Measurements from ENCODE around the gene CTBP2. TPM values are rescaled to one million over a fixed set of nuclear protein-coding genes. Genes with fewer than 3 reads are reported as not detected.

The CTBP2 gene
- total RNA-seq, 1 experiment from 2014 or later = 191 TPM

DNA sequence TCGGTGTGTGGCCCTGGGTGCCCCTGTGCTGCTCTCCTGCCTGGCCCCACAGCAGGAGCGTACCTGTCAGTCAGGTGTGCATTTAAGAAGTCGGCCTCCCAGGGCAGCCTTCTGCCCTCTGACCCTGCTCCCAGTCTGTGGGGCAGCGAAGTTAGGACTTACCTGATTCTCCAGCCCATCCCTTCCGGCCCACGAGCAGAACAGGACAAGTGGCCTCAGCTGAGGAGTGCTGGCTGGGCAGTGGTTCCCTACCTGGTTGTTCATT, 24.7 kb downstream of the CTBP2 start:
- peaks cover 95% of the 10 kb centered on the region for H3K4me1 Mint-ChIP-seq
- TF ChIP-seq TEAD1 (CRISPR knock-in tag; IDR thresholded peaks at IDR 0.05) = no peak
- TF ChIP-seq ZNF396 (CRISPR knock-in tag; IDR thresholded peaks at IDR 0.05; ENCODE audit: borderline replicate concordance) = no peak
- no peak for TF ChIP-seq CREM (CRISPR knock-in tag; IDR thresholded peaks at IDR 0.05)
- TF ChIP-seq, protein P1, sequence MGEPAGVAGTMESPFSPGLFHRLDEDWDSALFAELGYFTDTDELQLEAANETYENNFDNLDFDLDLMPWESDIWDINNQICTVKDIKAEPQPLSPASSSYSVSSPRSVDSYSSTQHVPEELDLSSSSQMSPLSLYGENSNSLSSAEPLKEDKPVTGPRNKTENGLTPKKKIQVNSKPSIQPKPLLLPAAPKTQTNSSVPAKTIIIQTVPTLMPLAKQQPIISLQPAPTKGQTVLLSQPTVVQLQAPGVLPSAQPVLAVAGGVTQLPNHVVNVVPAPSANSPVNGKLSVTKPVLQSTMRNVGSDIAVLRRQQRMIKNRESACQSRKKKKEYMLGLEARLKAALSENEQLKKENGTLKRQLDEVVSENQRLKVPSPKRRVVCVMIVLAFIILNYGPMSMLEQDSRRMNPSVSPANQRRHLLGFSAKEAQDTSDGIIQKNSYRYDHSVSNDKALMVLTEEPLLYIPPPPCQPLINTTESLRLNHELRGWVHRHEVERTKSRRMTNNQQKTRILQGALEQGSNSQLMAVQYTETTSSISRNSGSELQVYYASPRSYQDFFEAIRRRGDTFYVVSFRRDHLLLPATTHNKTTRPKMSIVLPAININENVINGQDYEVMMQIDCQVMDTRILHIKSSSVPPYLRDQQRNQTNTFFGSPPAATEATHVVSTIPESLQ (CRISPR knock-in tag; IDR thresholded peaks at IDR 0.05) = no peak
- TF ChIP-seq NFYB (CRISPR knock-in tag; conservative IDR thresholded peaks at IDR 0.05; ENCODE audit: low read depth) = no peak
- TF ChIP-seq, protein P2, sequence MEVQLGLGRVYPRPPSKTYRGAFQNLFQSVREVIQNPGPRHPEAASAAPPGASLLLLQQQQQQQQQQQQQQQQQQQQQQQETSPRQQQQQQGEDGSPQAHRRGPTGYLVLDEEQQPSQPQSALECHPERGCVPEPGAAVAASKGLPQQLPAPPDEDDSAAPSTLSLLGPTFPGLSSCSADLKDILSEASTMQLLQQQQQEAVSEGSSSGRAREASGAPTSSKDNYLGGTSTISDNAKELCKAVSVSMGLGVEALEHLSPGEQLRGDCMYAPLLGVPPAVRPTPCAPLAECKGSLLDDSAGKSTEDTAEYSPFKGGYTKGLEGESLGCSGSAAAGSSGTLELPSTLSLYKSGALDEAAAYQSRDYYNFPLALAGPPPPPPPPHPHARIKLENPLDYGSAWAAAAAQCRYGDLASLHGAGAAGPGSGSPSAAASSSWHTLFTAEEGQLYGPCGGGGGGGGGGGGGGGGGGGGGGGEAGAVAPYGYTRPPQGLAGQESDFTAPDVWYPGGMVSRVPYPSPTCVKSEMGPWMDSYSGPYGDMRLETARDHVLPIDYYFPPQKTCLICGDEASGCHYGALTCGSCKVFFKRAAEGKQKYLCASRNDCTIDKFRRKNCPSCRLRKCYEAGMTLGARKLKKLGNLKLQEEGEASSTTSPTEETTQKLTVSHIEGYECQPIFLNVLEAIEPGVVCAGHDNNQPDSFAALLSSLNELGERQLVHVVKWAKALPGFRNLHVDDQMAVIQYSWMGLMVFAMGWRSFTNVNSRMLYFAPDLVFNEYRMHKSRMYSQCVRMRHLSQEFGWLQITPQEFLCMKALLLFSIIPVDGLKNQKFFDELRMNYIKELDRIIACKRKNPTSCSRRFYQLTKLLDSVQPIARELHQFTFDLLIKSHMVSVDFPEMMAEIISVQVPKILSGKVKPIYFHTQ (CRISPR knock-in tag; IDR thresholded peaks at IDR 0.05) = no peak
- no peak for TF ChIP-seq ZBTB21 (CRISPR knock-in tag; IDR thresholded peaks at IDR 0.05; ENCODE audit: borderline replicate concordance)
- TF ChIP-seq, protein P3, sequence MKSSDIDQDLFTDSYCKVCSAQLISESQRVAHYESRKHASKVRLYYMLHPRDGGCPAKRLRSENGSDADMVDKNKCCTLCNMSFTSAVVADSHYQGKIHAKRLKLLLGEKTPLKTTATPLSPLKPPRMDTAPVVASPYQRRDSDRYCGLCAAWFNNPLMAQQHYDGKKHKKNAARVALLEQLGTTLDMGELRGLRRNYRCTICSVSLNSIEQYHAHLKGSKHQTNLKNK (CRISPR knock-in tag; IDR thresholded peaks at IDR 0.05) = no peak
- TF ChIP-seq, protein P4, sequence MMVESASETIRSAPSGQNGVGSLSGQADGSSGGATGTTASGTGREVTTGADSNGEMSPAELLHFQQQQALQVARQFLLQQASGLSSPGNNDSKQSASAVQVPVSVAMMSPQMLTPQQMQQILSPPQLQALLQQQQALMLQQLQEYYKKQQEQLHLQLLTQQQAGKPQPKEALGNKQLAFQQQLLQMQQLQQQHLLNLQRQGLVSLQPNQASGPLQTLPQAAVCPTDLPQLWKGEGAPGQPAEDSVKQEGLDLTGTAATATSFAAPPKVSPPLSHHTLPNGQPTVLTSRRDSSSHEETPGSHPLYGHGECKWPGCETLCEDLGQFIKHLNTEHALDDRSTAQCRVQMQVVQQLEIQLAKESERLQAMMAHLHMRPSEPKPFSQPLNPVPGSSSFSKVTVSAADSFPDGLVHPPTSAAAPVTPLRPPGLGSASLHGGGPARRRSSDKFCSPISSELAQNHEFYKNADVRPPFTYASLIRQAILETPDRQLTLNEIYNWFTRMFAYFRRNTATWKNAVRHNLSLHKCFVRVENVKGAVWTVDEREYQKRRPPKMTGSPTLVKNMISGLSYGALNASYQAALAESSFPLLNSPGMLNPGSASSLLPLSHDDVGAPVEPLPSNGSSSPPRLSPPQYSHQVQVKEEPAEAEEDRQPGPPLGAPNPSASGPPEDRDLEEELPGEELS (CRISPR knock-in tag; IDR thresholded peaks at IDR 0.05) = no peak
- TF ChIP-seq, protein P5, sequence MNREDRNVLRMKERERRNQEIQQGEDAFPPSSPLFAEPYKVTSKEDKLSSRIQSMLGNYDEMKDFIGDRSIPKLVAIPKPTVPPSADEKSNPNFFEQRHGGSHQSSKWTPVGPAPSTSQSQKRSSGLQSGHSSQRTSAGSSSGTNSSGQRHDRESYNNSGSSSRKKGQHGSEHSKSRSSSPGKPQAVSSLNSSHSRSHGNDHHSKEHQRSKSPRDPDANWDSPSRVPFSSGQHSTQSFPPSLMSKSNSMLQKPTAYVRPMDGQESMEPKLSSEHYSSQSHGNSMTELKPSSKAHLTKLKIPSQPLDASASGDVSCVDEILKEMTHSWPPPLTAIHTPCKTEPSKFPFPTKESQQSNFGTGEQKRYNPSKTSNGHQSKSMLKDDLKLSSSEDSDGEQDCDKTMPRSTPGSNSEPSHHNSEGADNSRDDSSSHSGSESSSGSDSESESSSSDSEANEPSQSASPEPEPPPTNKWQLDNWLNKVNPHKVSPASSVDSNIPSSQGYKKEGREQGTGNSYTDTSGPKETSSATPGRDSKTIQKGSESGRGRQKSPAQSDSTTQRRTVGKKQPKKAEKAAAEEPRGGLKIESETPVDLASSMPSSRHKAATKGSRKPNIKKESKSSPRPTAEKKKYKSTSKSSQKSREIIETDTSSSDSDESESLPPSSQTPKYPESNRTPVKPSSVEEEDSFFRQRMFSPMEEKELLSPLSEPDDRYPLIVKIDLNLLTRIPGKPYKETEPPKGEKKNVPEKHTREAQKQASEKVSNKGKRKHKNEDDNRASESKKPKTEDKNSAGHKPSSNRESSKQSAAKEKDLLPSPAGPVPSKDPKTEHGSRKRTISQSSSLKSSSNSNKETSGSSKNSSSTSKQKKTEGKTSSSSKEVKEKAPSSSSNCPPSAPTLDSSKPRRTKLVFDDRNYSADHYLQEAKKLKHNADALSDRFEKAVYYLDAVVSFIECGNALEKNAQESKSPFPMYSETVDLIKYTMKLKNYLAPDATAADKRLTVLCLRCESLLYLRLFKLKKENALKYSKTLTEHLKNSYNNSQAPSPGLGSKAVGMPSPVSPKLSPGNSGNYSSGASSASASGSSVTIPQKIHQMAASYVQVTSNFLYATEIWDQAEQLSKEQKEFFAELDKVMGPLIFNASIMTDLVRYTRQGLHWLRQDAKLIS (CRISPR knock-in tag; IDR thresholded peaks at IDR 0.05; ENCODE audit: borderline replicate concordance) = no peak
- no peak for TF ChIP-seq TP53 (CRISPR knock-in tag; IDR thresholded peaks at IDR 0.05)
- TF ChIP-seq SMAD4 (CRISPR knock-in tag; IDR thresholded peaks at IDR 0.05) = no peak
- TF ChIP-seq ELF4 (CRISPR knock-in tag; IDR thresholded peaks at IDR 0.05; ENCODE audit: low read depth) = no peak
- TF ChIP-seq CBFB (CRISPR knock-in tag; IDR thresholded peaks at IDR 0.05; ENCODE audit: low read depth) = no peak
- no peak for TF ChIP-seq IRF2 (CRISPR knock-in tag; IDR thresholded peaks at IDR 0.05; ENCODE audit: borderline replicate concordance, low read depth)
- TF ChIP-seq, protein P6, sequence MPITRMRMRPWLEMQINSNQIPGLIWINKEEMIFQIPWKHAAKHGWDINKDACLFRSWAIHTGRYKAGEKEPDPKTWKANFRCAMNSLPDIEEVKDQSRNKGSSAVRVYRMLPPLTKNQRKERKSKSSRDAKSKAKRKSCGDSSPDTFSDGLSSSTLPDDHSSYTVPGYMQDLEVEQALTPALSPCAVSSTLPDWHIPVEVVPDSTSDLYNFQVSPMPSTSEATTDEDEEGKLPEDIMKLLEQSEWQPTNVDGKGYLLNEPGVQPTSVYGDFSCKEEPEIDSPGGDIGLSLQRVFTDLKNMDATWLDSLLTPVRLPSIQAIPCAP (CRISPR knock-in tag; IDR thresholded peaks at IDR 0.05) = no peak
- TF ChIP-seq RELA (CRISPR knock-in tag; IDR thresholded peaks at IDR 0.05; ENCODE audit: borderline replicate concordance) = no peak
- TF ChIP-seq, protein P7, sequence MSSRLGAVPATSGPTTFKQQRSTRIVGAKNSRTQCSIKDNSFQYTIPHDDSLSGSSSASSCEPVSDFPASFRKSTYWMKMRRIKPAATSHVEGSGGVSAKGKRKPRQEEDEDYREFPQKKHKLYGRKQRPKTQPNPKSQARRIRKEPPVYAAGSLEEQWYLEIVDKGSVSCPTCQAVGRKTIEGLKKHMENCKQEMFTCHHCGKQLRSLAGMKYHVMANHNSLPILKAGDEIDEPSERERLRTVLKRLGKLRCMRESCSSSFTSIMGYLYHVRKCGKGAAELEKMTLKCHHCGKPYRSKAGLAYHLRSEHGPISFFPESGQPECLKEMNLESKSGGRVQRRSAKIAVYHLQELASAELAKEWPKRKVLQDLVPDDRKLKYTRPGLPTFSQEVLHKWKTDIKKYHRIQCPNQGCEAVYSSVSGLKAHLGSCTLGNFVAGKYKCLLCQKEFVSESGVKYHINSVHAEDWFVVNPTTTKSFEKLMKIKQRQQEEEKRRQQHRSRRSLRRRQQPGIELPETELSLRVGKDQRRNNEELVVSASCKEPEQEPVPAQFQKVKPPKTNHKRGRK (CRISPR knock-in tag; IDR thresholded peaks at IDR 0.05; ENCODE audit: borderline replicate concordance) = no peak
- peak overlapping the region; percentile 45 for H3K4me3 Mint-ChIP-seq
- no peak; the same call in 1 of the 2 replicates for ATAC-seq
- H3K36me3 Mint-ChIP-seq = peaks cover 54% of the 10 kb centered on the region
- peak overlapping the region; percentile 90 for H3K27ac Mint-ChIP-seq
- ChIA-PET CTCF (interaction anchor here (0.9 to 1.9 kb wide), 5 partner anchors 16 to 143 kb away, joined by 3 to 8 read pairs (median 3); no protein-coding TSS in a partner anchor), POLR2A (interaction anchor here (1.0 to 1.2 kb wide), 2 partner anchors 13 to 17 kb away, joined by 3 read pairs; no protein-coding TSS in a partner anchor)
- H3K27me3 Mint-ChIP-seq (ENCODE audit: low read depth) = no peaks in the 10 kb centered on the region
- no peaks in the 10 kb centered on the region for H3K9me3 Mint-ChIP-seq
- DNase-seq (ENCODE audit: low spot score) = no peak

Data from WTC11 (cell line).